Measurements from ENCODE around the gene KCNK1. TPM values are rescaled to one million over a fixed set of nuclear protein-coding genes. Genes with fewer than 3 reads are reported as not detected.

Gene KCNK1
- polyA plus RNA-seq, 1 donor (not counting 4 experiments of a cell fraction or from before 2014, with no cell fraction given), result 17.5 TPM

- H3K4me3 ChIP-seq (ENCODE audit: control insufficient read depth in 2 of 3, extremely low read depth in 1 of 3, insufficient read depth in 2 of 3, low read depth in 1 of 3, low read length in 3 of 3), result no peak overlapping the region
- DNase-seq (ENCODE audit: low read depth, low spot score) (no peak), FAIRE-seq (no peak)
- TF ChIP-seq CTCF (optimal IDR thresholded peaks at IDR 0.05 in 1 of 3, IDR thresholded peaks at IDR 0.05 in 1 of 3, conservative IDR thresholded peaks at IDR 0.05 in 1 of 3; ENCODE audit: extremely low read depth in 1 of 3, insufficient read depth in 2 of 3, low read length in 3 of 3) (no peak), EZH2 (IDR thresholded peaks at IDR 0.05; ENCODE audit: low read length) (no peak)
- H3K27me3 ChIP-seq (ENCODE audit: control insufficient read depth, extremely low read depth, insufficient read depth, low read length), result no peaks in the 10 kb centered on the region
- peaks cover 20% of the 10 kb centered on the region for H3K4me1 ChIP-seq (ENCODE audit: control insufficient read depth, extremely low read depth, insufficient read depth, low read length)
- H3K79me2 ChIP-seq (ENCODE audit: control insufficient read depth, insufficient read depth, low read length), result peaks cover 26% of the 10 kb centered on the region
- H3K4me2 ChIP-seq (ENCODE audit: control insufficient read depth, extremely low read depth, insufficient read depth, low read depth, low read length), result peak overlapping the region; percentile 52
- no peaks in the 10 kb centered on the region for H4K20me1 ChIP-seq (ENCODE audit: control insufficient read depth, extremely low read depth, insufficient read depth, low read length)
- peaks cover 3% of the 10 kb centered on the region for H3K9me1 ChIP-seq (ENCODE audit: control insufficient read depth, extremely low read depth, insufficient read depth, low read length)
- no peak overlapping the region for H2AFZ ChIP-seq (ENCODE audit: control insufficient read depth, low read length)
- peak overlapping the region; percentile 17 for H3K27ac ChIP-seq (ENCODE audit: control insufficient read depth, insufficient read depth, low read length)
- dilution Hi-C loops (cut with MboI; ENCODE audit: extremely low pct_ligation_motif_present, low sequenced_read_pairs), result no loop called here
- no peak overlapping the region for H3K9ac ChIP-seq (ENCODE audit: control insufficient read depth, extremely low read depth, insufficient read depth, low read length)
- H3K9me3 ChIP-seq (ENCODE audit: control insufficient read depth, low read depth, low read length), result no peaks in the 10 kb centered on the region
- peaks cover 2 to 10% of the 10 kb centered on the region in 2 experiments for H3K36me3 ChIP-seq (ENCODE audit: control insufficient read depth in 2 of 2, extremely low read depth in 1 of 2, insufficient read depth in 2 of 2, low read length in 2 of 2)
Observed at GRCh38 chr1:233627376-233627775, 13.5 kb downstream of the KCNK1 start.

- dilution Hi-C loops (cut with MboI; ENCODE audit: extremely low pct_ligation_motif_present, low sequenced_read_pairs), result no loop called here
- Histone ChIP-seq H3K4me3 (ENCODE audit: control insufficient read depth in 2 of 3, extremely low read depth in 1 of 3, insufficient read depth in 2 of 3, low read depth in 1 of 3, low read length in 3 of 3) (no peak overlapping the region), H3K9me3 (ENCODE audit: control insufficient read depth, low read depth, low read length) (no peaks in the 10 kb centered on the region), H4K20me1 (ENCODE audit: control insufficient read depth, extremely low read depth, insufficient read depth, low read length) (no peaks in the 10 kb centered on the region), H3K36me3 (ENCODE audit: control insufficient read depth in 2 of 2, extremely low read depth in 1 of 2, insufficient read depth in 2 of 2, low read length in 2 of 2) (peaks cover 2 to 11% of the 10 kb centered on the region in 2 experiments), H3K4me1 (ENCODE audit: control insufficient read depth, extremely low read depth, insufficient read depth, low read length) (peaks cover 20% of the 10 kb centered on the region), H3K27ac (ENCODE audit: control insufficient read depth, insufficient read depth, low read length) (peak overlapping the region; percentile 17), H2AFZ (ENCODE audit: control insufficient read depth, low read length) (no peak overlapping the region), H3K9me1 (ENCODE audit: control insufficient read depth, extremely low read depth, insufficient read depth, low read length) (peaks cover 3% of the 10 kb centered on the region), H3K4me2 (ENCODE audit: control insufficient read depth, extremely low read depth, insufficient read depth, low read depth, low read length) (peak overlapping the region; percentile 52), H3K9ac (ENCODE audit: control insufficient read depth, extremely low read depth, insufficient read depth, low read length) (no peak overlapping the region), H3K27me3 (ENCODE audit: control insufficient read depth, extremely low read depth, insufficient read depth, low read length) (no peaks in the 10 kb centered on the region), H3K79me2 (ENCODE audit: control insufficient read depth, insufficient read depth, low read length) (peaks cover 23% of the 10 kb centered on the region)
- peak; percentile 46 for FAIRE-seq
- TF ChIP-seq CTCF (optimal IDR thresholded peaks at IDR 0.05 in 1 of 3, IDR thresholded peaks at IDR 0.05 in 1 of 3, conservative IDR thresholded peaks at IDR 0.05 in 1 of 3; ENCODE audit: extremely low read depth in 1 of 3, insufficient read depth in 2 of 3, low read length in 3 of 3) (no peak), EZH2 (IDR thresholded peaks at IDR 0.05; ENCODE audit: low read length) (no peak)
- DNase-seq (ENCODE audit: low read depth, low spot score), result no peak
Observed at GRCh38 chr1:233627823-233628222, 13.9 kb downstream of the KCNK1 start.
